Measurements from ENCODE around the gene NCR3LG1. TPM values are rescaled to one million over a fixed set of nuclear protein-coding genes. Genes with fewer than 3 reads are reported as not detected.

NCR3LG1 gene
- polyA plus RNA-seq, 1 donor (not counting 4 experiments of a cell fraction or from before 2014, with no cell fraction given): 3.9 TPM

GRCh38 chr11:17343907-17344306 is 7.7 kb upstream of the NCR3LG1 start:
- no peak overlapping the region for H3K4me3 ChIP-seq (ENCODE audit: control insufficient read depth in 2 of 3, extremely low read depth in 1 of 3, insufficient read depth in 2 of 3, low read depth in 1 of 3, low read length in 3 of 3)
- FAIRE-seq (peak; percentile 73), DNase-seq (ENCODE audit: low read depth, low spot score) (no peak)
- peaks cover 12% of the 10 kb centered on the region for H3K4me1 ChIP-seq (ENCODE audit: control insufficient read depth, extremely low read depth, insufficient read depth, low read length)
- no peak for TF ChIP-seq CTCF (optimal IDR thresholded peaks at IDR 0.05 in 1 of 3, IDR thresholded peaks at IDR 0.05 in 1 of 3, conservative IDR thresholded peaks at IDR 0.05 in 1 of 3; ENCODE audit: extremely low read depth in 1 of 3, insufficient read depth in 2 of 3, low read length in 3 of 3)
- TF ChIP-seq EZH2 (IDR thresholded peaks at IDR 0.05; ENCODE audit: low read length): no peak
- H3K27me3 ChIP-seq (ENCODE audit: control insufficient read depth, extremely low read depth, insufficient read depth, low read length): no peaks in the 10 kb centered on the region
- H3K9me1 ChIP-seq (ENCODE audit: control insufficient read depth, extremely low read depth, insufficient read depth, low read length): no peaks in the 10 kb centered on the region
- H4K20me1 ChIP-seq (ENCODE audit: control insufficient read depth, extremely low read depth, insufficient read depth, low read length): no peaks in the 10 kb centered on the region
- no peaks in the 10 kb centered on the region for H3K36me3 ChIP-seq (ENCODE audit: control insufficient read depth in 2 of 2, extremely low read depth in 1 of 2, insufficient read depth in 2 of 2, low read length in 2 of 2)
- H3K27ac ChIP-seq (ENCODE audit: control insufficient read depth, insufficient read depth, low read length): peak overlapping the region; percentile 30
- no peaks in the 10 kb centered on the region for H3K79me2 ChIP-seq (ENCODE audit: control insufficient read depth, insufficient read depth, low read length)
- H2AFZ ChIP-seq (ENCODE audit: control insufficient read depth, low read length): no peak overlapping the region
- dilution Hi-C loops (cut with MboI; ENCODE audit: extremely low pct_ligation_motif_present, low sequenced_read_pairs): no loop called here
- H3K9ac ChIP-seq (ENCODE audit: control insufficient read depth, extremely low read depth, insufficient read depth, low read length): no peak overlapping the region
- no peak overlapping the region for H3K4me2 ChIP-seq (ENCODE audit: control insufficient read depth, extremely low read depth, insufficient read depth, low read depth, low read length)
- no peaks in the 10 kb centered on the region for H3K9me3 ChIP-seq (ENCODE audit: control insufficient read depth, low read depth, low read length)

- Histone ChIP-seq H3K4me2 (ENCODE audit: control insufficient read depth, extremely low read depth, insufficient read depth, low read depth, low read length) (no peak overlapping the region), H4K20me1 (ENCODE audit: control insufficient read depth, extremely low read depth, insufficient read depth, low read length) (no peaks in the 10 kb centered on the region), H2AFZ (ENCODE audit: control insufficient read depth, low read length) (no peak overlapping the region), H3K9ac (ENCODE audit: control insufficient read depth, extremely low read depth, insufficient read depth, low read length) (no peak overlapping the region), H3K4me1 (ENCODE audit: control insufficient read depth, extremely low read depth, insufficient read depth, low read length) (peaks cover 15% of the 10 kb centered on the region), H3K9me3 (ENCODE audit: control insufficient read depth, low read depth, low read length) (no peaks in the 10 kb centered on the region), H3K4me3 (ENCODE audit: control insufficient read depth in 2 of 3, extremely low read depth in 1 of 3, insufficient read depth in 2 of 3, low read depth in 1 of 3, low read length in 3 of 3) (no peak overlapping the region), H3K27ac (ENCODE audit: control insufficient read depth, insufficient read depth, low read length) (no peak overlapping the region), H3K27me3 (ENCODE audit: control insufficient read depth, extremely low read depth, insufficient read depth, low read length) (no peaks in the 10 kb centered on the region), H3K36me3 (ENCODE audit: control insufficient read depth in 2 of 2, extremely low read depth in 1 of 2, insufficient read depth in 2 of 2, low read length in 2 of 2) (no peaks in the 10 kb centered on the region), H3K79me2 (ENCODE audit: control insufficient read depth, insufficient read depth, low read length) (no peaks in the 10 kb centered on the region), H3K9me1 (ENCODE audit: control insufficient read depth, extremely low read depth, insufficient read depth, low read length) (no peaks in the 10 kb centered on the region)
- no peak for FAIRE-seq
- DNase-seq (ENCODE audit: low read depth, low spot score): no peak
- no peak for TF ChIP-seq CTCF (optimal IDR thresholded peaks at IDR 0.05 in 1 of 3, IDR thresholded peaks at IDR 0.05 in 1 of 3, conservative IDR thresholded peaks at IDR 0.05 in 1 of 3; ENCODE audit: extremely low read depth in 1 of 3, insufficient read depth in 2 of 3, low read length in 3 of 3)
- TF ChIP-seq EZH2 (IDR thresholded peaks at IDR 0.05; ENCODE audit: low read length): no peak
- dilution Hi-C loops (cut with MboI; ENCODE audit: extremely low pct_ligation_motif_present, low sequenced_read_pairs): no loop called here
Measured at GRCh38 chr11:17347676-17348075, 3.9 kb upstream of the NCR3LG1 start.

Measured in keratinocyte (primary cell).